HL-60 (cell line): ENCODE data around the gene TBC1D5.

Experiments used
- DNase-seq, 2 experiments: peaks; one replicate each; pipeline ENCODE4 v3.0.0-alpha.2; 2010 to 2020; ENCODE audit warnings: low read depth in 1 of 2, low spot score in 1 of 2
- H3K27ac ChIP-seq: fragments of 250-450 bp; sonication (Bioruptor Pico); replicated peaks from 2 replicates; pipeline ENCODE4 v1.5.1; 2020; ENCODE audit warnings: mild to moderate bottlenecking, moderate library complexity
- H3K27me3 ChIP-seq: fragments of 250-450 bp; sonication (Bioruptor Pico); 2 replicates; pipeline ENCODE4 v1.5.1; 2021; ENCODE audit warnings: mild to moderate bottlenecking, moderate library complexity; ENCODE audit not compliant: insufficient read depth, poor library complexity, severe bottlenecking
- H3K4me3 ChIP-seq: replicated peaks from 2 replicates; pipeline ENCODE4 v1.5.1; 2011; ENCODE audit warnings: mild to moderate bottlenecking, control low read depth, low read length; ENCODE audit not compliant: insufficient read depth
- GABPA ChIP-seq: IDR thresholded peaks from 2 replicates; pipeline ENCODE4 v1.6.1; 2012; ENCODE audit warnings: low read depth
- POLR2AphosphoS5 ChIP-seq: IDR thresholded peaks from 2 replicates; pipeline ENCODE4 v1.6.1; 2012; ENCODE audit warnings: low read depth
- REST ChIP-seq: IDR thresholded peaks from 2 replicates; pipeline ENCODE4 v1.6.1; 2012; ENCODE audit warnings: low read depth; ENCODE audit not compliant: insufficient replicate concordance
- SPI1 ChIP-seq: IDR thresholded peaks from 2 replicates; pipeline ENCODE4 v1.6.1; 2012; ENCODE audit warnings: low read depth, mild to moderate bottlenecking, borderline replicate concordance
- TF ChIP-seq, protein P1 (sequence below): IDR thresholded peaks from one replicate; pipeline ENCODE4 v1.5.1; 2011; ENCODE audit warnings: low read length, control low read depth, inconsistent platforms; ENCODE audit not compliant: insufficient read depth

TBC1D5 gene

GRCh38 chr3:17118771-17119170 is 623.7 kb downstream of the TBC1D5 start:
- Histone ChIP-seq H3K27me3 (no peaks in the 10 kb centered on the region), H3K4me3 (no peak overlapping the region), H3K27ac (no peak overlapping the region)
- no peak for DNase-seq
- TF ChIP-seq GABPA (no peak), REST (no peak), POLR2AphosphoS5 (no peak), SPI1 (no peak)
- TF ChIP-seq, protein P1, sequence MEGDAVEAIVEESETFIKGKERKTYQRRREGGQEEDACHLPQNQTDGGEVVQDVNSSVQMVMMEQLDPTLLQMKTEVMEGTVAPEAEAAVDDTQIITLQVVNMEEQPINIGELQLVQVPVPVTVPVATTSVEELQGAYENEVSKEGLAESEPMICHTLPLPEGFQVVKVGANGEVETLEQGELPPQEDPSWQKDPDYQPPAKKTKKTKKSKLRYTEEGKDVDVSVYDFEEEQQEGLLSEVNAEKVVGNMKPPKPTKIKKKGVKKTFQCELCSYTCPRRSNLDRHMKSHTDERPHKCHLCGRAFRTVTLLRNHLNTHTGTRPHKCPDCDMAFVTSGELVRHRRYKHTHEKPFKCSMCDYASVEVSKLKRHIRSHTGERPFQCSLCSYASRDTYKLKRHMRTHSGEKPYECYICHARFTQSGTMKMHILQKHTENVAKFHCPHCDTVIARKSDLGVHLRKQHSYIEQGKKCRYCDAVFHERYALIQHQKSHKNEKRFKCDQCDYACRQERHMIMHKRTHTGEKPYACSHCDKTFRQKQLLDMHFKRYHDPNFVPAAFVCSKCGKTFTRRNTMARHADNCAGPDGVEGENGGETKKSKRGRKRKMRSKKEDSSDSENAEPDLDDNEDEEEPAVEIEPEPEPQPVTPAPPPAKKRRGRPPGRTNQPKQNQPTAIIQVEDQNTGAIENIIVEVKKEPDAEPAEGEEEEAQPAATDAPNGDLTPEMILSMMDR: no peak

DNA sequence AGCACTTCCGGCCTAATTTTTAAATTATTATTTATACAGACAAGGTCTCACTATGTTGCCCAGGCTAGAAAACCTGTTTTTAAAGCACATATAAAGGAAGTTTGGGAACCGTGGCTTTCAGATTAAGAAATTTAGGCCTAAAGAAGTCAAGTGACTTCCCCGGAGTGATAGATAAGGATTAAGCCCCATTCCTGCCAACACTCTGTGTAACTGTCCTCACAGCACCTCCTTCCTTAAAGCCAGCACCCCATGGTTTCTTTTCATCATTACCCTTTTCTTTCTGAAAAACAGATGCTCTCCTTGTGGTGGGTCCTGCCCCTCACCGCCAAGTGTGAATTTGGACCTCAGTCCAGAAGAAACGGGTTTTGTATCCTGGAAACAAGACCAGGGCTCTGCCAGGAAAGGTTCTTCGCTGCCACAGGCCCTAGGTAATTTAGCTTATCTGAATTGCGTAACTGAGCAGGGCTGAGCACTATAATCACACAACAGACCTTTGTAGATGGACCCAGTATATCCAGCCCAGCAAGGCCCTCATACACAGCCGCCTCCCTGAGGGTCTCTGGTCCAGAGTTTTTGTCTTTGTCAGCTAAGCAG is 626.3 kb downstream of the TBC1D5 start:
- H3K27ac ChIP-seq: no peak overlapping the region
- no peaks in the 10 kb centered on the region for H3K27me3 ChIP-seq
- H3K4me3 ChIP-seq: no peak overlapping the region
- TF ChIP-seq POLR2AphosphoS5 (no peak), SPI1 (no peak), GABPA (no peak), REST (no peak)
- TF ChIP-seq, protein P1: no peak
- DNase-seq: no peak

GRCh38 chr3:17115186-17115585 is 627.2 kb downstream of the TBC1D5 start:
- TF ChIP-seq GABPA (no peak), SPI1 (no peak), REST (no peak), POLR2AphosphoS5 (no peak)
- TF ChIP-seq, protein P1: no peak
- Histone ChIP-seq H3K27ac (no peak overlapping the region), H3K27me3 (no peaks in the 10 kb centered on the region), H3K4me3 (no peak overlapping the region)
- DNase-seq: no peak
